A673 (cell line): Measurements from ENCODE around the gene SAMD11. TPM values are rescaled to one million over a fixed set of nuclear protein-coding genes. Genes with fewer than 3 reads are reported as not detected.

Experiments
- BruUV-seq: library from RNA; stranded (reverse); fragments of 400-500 nt; replicated peaks from 2 replicates; lab custom pipeline; 2021; lab: Mats Ljungman, UMichigan
- CTCF ChIA-PET: fragments of 300-600 bp; sonication (Branson Sonifier 250); formaldehyde crosslinking; loops from one replicate; lab custom pipeline; 2022; ENCODE audit warnings: antibody characterized with exemption; lab: Charles Lee
- POLR2A ChIA-PET: fragments of 300-600 bp; sonication (Branson Sonifier 250); formaldehyde crosslinking; loops from one replicate; lab custom pipeline; 2022; ENCODE audit warnings: antibody characterized with exemption; ENCODE audit not compliant: low non-redundant PET; lab: Charles Lee
- DNase-seq: peaks from one replicate; pipeline ENCODE4 v3.0.0-alpha.2; 2015; ENCODE audit warnings: low spot score
- H3K27ac ChIP-seq: fragments of 200-600 bp; sonication (generic); 2 replicates; pipeline ENCODE4 v1.5.1; 2016; ENCODE audit warnings: mixed run types, low read depth, mild to moderate bottlenecking, mixed read lengths, antibody characterized with exemption, low read length; ENCODE audit not compliant: poor library complexity, severe bottlenecking
- H3K27me3 ChIP-seq: fragments of 200-600 bp; sonication (generic); replicated peaks from 2 replicates; pipeline ENCODE4 v1.6.1; 2017; ENCODE audit warnings: mixed run types, low read depth, mild to moderate bottlenecking, mixed read lengths, antibody characterized with exemption, low read length; ENCODE audit not compliant: insufficient read depth, poor library complexity
- H3K36me3 ChIP-seq: fragments of 200-600 bp; sonication (generic); 2 replicates; pipeline ENCODE4 v1.6.1; 2016; ENCODE audit warnings: mixed run types, mild to moderate bottlenecking, mixed read lengths, antibody characterized with exemption, low read length; ENCODE audit not compliant: insufficient read depth, poor library complexity, severe bottlenecking
- H3K4me1 ChIP-seq: fragments of 200-600 bp; sonication (generic); 2 replicates; pipeline ENCODE4 v1.6.1; 2017; ENCODE audit warnings: mixed run types, mild to moderate bottlenecking, mixed read lengths, antibody characterized with exemption, low read length; ENCODE audit not compliant: insufficient read depth, poor library complexity, severe bottlenecking
- H3K4me3 ChIP-seq: fragments of 200-600 bp; sonication (generic); 2 replicates; pipeline ENCODE4 v1.5.1; 2016; ENCODE audit warnings: low read depth, mixed run types, mild to moderate bottlenecking, mixed read lengths, low read length; ENCODE audit not compliant: poor library complexity, severe bottlenecking
- H3K9me3 ChIP-seq: fragments of 200-600 bp; sonication (generic); 2 replicates; pipeline ENCODE4 v1.6.1; 2016; ENCODE audit warnings: mixed run types, low read depth, mild to moderate bottlenecking, mixed read lengths, antibody characterized with exemption, low read length; ENCODE audit not compliant: poor library complexity, severe bottlenecking
- CTCF ChIP-seq: fragments of 300-800, 200-600 bp; sonication (generic); conservative IDR thresholded peaks from 2 replicates; pipeline ENCODE4 v1.5.1; 2017; ENCODE audit warnings: low read depth, mild to moderate bottlenecking, antibody characterized with exemption, low read length, moderate library complexity, mixed read lengths
- EZH2 ChIP-seq: fragments of 200-600 bp; sonication (generic); IDR thresholded peaks from 2 replicates; pipeline ENCODE4 v1.6.1; 2017; ENCODE audit warnings: borderline replicate concordance, low read depth, mild to moderate bottlenecking, mixed read lengths, antibody characterized with exemption, low read length; ENCODE audit not compliant: poor library complexity, severe bottlenecking
- intact Hi-C: fragments of 100-400 bp; cut with micrococcal nuclease; formaldehyde crosslinking; loops from one replicate; pipeline ENCODE4 v1.10.0; 2022; ENCODE audit not compliant: unreplicated experiment
- total RNA-seq: library from RNA; stranded (reverse); gene quantifications from 2 replicates; pipeline ENCODE4 v1.2.3, GENCODE V29; 2021

Gene SAMD11
- total RNA-seq, 1 experiment from 2014 or later = 28.4 TPM

GRCh38 chr1:962381-963300, 38.9 kb downstream of the SAMD11 start:
- CTCF ChIA-PET = no interaction called here
- H3K4me3 ChIP-seq = no peak overlapping the region
- H3K27ac ChIP-seq = no peak overlapping the region
- POLR2A ChIA-PET = no interaction called here
- H3K4me1 ChIP-seq = peaks cover 15% of the 10 kb centered on the region
- DNase-seq = no peak
- no peaks in the 10 kb centered on the region for H3K27me3 ChIP-seq
- H3K36me3 ChIP-seq = peaks cover 6% of the 10 kb centered on the region
- H3K9me3 ChIP-seq = no peaks in the 10 kb centered on the region
- TF ChIP-seq EZH2 (no peak), CTCF (no peak)
- BruUV-seq = no TSS peak
- intact Hi-C loops = no loop called here

- peaks cover 6% of the 10 kb centered on the region for H3K36me3 ChIP-seq
- POLR2A ChIA-PET = no interaction called here
- no TSS peak for BruUV-seq
- H3K27me3 ChIP-seq = no peaks in the 10 kb centered on the region
- H3K4me3 ChIP-seq = no peak overlapping the region
- TF ChIP-seq CTCF (no peak), EZH2 (no peak)
- CTCF ChIA-PET = no interaction called here
- peaks cover 8% of the 10 kb centered on the region for H3K4me1 ChIP-seq
- no peak for DNase-seq
- intact Hi-C loops = no loop called here
- no peak overlapping the region for H3K27ac ChIP-seq
- H3K9me3 ChIP-seq = no peaks in the 10 kb centered on the region
Measured at GRCh38 chr1:963301-963651, 39.6 kb downstream of the SAMD11 start.

GRCh38 chr1:963746-964525, 40.2 kb downstream of the SAMD11 start:
- intact Hi-C loops = no loop called here
- Histone ChIP-seq H3K9me3 (no peaks in the 10 kb centered on the region), H3K4me1 (peaks cover 8% of the 10 kb centered on the region), H3K36me3 (peaks cover 6% of the 10 kb centered on the region), H3K27me3 (no peaks in the 10 kb centered on the region), H3K4me3 (no peak overlapping the region), H3K27ac (no peak overlapping the region)
- POLR2A ChIA-PET = no interaction called here
- TF ChIP-seq EZH2 = no peak
- TF ChIP-seq CTCF = no peak
- BruUV-seq = no TSS peak
- DNase-seq = no peak
- CTCF ChIA-PET = no interaction called here
